Measurements from ENCODE around the gene RPL22.
A peak's percentile ranks its signal among the peaks of the same experiment; 100 is the strongest.
"Not testable (repeated sequence)": the region's sequence is repeated elsewhere in the genome, so short reads cannot be mapped to it uniquely, and the experiment has no call there.

RPL22 gene

DNA sequence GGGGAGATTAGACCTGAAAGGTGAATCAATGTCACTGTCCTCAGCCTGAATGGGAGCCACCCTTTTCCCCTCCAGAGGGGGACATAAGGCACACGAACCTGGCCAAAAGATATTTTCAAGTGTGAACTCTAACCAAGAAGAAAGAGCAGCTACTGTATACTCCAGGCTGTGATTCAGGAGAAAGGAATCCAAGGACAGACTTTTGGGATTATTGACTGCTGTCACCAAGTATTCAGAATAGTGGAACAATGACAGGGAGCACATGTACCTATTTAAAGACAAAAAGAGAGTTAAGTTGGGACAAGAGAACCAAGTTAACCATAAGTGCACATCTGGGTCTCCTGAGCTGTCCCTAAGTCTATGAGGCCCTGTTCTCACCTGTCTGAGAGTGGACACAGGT is 34.0 kb upstream of the RPL22 start:
- no peak for DNase-seq

- no peak for DNase-seq
Measured at GRCh38 chr1:6225651-6226050, 26.3 kb upstream of the RPL22 start.

DNA sequence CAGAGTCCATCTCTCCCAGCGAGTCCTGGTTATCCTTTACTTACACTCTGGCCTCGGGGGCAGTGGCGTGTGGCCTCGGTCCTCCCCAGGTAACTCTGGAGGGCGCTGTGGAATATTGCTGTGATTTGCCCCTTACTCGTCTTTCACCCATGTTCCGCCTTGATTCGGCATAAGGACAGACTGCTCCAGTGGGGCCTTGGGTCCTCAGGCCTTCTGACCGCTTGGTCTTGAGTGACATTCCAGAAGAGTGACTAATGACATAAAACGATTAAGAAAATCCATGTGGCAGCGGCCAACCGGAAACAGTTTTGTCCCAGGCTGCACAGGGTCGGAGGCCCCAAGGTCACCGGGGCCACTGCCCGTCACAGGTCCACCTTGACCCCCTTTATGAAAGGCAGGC is 25.3 kb upstream of the RPL22 start:
- no peak for DNase-seq

DNA sequence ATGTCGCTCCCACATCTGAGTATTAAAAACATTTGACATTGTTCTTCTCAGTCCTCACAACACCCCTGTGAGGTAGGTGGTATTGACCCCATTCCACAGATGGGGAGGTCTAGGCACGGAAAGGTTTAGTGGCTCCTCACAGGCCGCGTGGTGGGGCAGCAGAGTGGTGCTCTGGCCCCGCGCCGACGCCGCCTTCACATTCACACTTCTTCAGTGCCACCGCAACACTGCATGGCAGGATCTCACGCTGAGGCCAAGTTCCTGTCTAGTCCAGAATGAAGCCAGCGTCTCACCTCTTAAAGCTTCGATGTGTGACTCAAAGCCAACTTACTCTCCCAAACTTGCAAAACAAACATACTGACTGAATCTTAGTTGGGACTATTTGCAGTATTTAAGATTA is 24.2 kb upstream of the RPL22 start:
- DNase-seq = no peak

DNA sequence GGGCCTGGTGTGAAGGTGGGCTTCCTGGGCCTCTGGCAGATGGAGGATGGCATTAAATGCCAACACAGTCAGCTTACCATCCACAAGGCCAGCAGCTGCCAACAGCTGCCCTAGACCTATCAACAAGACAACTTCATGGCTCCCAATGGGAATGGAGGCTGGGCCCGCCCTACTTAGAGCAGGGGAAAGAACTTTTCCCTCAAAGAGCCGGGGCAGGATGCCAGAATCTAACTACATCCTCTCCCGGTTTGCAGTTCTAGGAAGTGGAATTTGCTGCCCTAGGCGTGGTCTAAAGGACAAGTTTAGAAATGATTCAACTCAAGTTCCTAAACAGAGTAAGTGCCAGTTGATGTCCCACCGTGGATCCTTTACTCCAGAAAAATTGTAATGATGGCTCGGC is 23.2 kb upstream of the RPL22 start:
- no peak for DNase-seq

GRCh38 chr1:6221210-6221784 is 21.9 kb upstream of the RPL22 start:
- no peak for DNase-seq

DNA sequence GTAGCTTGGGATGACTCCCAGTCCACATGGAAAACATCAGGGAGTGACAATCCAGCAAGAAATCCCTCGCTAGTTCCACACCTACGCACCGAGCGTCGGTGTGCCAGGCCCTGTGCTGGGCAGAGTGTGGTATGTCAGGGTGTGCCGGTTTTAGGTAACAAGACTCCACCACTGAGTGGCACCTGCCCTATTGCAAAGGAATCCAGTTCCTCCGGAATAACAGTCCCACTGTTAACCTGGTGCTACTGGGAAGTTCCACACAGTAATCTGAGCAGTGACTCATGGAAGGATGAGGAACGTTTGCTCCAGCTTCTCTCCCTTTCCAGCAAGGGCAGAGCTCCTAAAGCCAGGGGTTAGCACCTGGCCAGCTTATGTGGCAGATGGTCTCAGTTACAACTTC is 20.8 kb upstream of the RPL22 start:
- no peak for DNase-seq

- not testable (repeated sequence) for DNase-seq
Measured at GRCh38 chr1:6219641-6220040, 20.2 kb upstream of the RPL22 start.

DNA sequence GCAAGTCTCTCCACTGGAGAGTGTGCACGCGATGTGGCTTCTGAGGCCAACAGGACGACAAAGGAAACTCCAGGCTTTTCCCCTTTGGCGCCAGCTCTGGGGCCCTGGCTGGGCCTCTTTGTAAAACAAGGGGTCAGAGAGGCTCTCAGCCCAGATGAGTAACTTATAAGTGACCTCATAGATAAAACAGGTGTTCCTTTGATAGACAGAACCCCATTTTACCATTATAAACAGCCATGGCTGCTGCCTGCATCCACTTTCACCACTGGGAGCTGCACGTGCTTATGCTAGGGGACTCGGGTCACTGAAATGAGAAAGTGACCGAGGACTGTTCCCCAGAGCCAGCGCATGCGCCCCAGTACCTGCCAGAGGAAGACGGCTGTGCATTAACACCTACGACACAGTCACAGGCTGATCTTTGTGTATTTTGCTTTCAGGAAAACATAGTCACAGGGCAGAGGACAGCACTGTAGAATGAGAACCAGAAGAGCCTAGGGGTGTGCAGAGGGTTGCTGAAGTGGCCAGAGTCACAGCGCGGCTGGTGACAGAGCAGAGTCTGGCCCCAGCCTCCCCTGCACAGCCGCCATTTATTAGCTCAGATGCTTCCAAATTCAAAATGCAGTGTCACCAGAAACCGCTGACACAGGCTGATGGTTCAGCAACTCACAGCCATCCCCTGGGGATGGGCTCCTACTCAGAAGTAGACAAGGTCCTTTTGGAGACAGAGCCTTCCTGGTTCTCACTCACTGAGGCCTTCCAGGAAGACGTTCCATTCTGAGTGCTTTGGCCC is 19.2 kb upstream of the RPL22 start:
- no peak for DNase-seq

GRCh38 chr1:6212193-6212959 is 13.0 kb upstream of the RPL22 start:
- DNase-seq = peak; percentile 31

GRCh38 chr1:6211731-6212130 is 12.3 kb upstream of the RPL22 start:
- DNase-seq = no peak

DNA sequence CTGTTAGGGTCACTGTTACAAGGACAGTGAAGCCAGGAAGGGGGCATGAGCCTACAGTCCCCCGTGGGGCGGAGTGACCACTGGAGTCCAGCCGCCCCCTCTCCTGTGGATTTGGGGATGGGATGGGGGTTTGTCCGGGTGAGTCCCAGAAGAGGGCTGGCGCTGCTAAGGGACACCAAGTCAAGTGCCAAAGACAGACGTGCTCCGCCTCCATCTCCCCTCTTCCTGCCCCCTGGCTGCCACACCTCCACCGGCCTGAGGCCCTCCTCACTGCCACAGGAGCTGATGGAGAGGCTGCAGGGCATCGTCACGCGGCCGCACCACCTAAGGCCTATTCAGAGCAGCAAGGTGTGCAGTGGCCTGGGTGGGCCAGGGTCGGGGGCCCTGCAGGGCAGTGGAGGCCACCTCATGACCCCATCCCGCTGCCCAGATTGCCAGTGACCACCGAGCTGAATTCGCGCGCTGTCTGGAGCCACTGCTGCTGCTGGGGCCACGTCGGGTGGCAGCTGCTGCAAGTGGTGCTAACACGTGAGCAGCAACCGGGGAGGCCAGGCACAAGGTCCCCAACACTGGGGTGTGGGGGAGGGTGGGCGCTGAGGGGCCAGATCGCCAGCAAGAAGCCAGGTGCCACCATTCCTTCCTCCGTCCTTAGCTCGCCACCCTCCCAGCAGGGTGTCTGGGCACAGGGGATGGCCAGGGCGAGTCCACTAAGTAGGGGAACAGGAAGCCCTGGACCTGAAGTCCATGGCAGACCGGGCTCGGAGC is 11.4 kb upstream of the RPL22 start:
- no peak for DNase-seq

DNA sequence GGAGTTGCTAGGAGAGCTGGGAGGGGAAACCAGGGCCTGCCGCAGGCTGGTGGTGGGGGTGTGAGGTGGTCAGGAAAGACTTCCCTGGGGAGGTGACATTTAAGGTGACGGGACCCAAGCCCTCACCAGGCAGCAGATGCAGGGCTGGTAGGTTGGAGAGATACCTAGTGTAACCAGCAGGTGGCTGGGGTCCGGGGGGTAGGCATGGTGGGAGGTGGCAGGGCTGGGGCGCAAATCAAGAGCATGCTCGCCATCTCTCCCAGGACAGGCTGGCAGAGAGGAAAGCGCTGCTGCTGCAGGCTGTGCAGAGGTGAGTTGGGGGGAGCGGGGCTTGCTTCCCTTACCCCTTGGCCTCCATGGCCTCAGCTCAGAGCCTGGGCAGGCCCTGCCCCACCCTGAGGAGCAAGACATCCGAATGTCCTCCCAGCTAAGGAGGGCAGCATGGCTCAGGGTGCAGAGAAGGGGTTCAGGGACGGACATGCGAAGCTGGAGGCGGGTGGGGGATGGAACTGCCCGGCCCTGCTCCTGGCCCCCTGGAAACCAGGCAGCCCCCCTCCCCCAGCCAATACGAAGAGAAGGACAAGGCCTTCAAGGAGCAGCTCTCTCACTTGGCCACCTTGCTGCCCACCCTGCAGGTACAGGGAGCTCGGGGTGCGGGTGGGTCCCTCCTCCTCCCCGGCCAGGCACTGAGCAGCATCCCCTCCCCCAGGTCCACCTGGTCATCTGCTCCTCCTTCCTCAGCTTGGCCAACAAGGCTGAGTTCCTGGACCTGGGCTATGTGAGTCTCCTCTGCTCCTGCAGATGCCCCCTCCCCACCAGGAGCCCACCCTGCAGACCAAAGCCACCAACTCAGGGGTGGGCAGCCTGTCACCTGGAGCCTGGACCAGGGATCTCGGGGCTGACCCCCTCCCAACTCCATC is 10.5 kb upstream of the RPL22 start:
- DNase-seq = peak; percentile 55

DNA sequence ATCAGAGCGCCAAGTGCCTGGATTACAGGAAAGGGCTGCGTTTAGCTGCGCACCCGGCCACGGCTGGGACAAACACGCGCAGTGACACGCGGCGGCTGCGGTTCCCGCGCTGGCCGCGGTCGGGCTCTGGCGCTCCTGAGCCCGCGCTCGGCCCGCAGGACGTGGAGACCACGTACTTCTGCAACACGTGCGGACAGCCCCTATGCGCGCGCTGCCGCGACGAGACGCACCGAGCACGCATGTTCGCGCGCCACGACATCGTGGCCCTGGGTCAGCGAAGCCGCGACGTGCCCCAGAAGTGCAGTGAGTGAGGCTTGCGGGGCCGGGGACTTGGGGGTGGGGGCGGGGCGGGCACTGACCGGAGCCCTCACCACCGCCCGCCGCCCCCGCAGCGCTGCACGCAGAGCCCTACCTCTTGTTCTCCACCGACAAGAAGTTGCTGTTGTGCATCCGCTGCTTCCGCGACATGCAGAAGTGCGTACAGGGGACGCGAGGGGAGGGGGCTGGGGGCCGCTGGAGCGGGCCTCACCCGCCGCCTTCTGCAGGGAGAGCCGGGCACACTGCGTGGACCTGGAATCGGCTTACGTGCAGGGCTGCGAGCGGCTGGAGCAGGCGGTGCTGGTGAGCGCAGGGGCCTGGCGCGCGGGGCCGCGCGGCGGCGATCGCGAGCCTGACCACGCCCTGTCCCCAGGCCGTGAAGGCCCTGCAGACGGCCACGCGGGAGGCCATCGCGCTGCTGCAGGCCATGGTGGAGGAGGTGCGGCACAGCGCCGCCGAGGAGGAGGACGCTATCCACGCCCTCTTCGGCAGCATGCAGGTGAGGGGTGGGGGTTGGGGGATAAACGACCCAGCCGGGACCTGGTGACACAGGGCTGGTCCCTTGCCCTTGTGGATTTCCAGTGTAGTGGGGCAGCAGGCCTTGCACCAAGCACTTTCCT is 9.6 kb upstream of the RPL22 start:
- peak; percentile 66 for DNase-seq

DNA sequence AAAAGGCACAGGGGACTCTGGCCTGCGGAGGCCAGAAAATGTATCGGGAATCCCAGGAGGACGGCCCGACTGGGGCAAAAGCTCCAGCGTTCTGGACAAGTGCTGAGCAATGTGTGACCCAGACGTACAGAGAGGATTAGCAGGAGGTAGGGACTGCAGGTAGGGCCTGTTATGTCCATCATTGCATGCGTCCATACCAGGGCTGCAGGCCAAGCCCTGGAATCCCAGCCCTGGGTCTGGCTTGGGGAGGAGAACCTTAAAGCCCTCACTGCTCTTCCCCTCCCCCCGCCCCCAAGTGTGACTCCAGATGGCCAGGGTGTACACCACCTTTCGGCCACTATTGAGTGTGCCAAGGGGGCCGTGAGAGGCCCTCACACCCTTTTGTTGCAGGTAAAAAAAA is 8.5 kb upstream of the RPL22 start:
- DNase-seq = no peak

- DNase-seq = no peak
Measured at GRCh38 chr1:6207075-6207885, 7.9 kb upstream of the RPL22 start.

DNA sequence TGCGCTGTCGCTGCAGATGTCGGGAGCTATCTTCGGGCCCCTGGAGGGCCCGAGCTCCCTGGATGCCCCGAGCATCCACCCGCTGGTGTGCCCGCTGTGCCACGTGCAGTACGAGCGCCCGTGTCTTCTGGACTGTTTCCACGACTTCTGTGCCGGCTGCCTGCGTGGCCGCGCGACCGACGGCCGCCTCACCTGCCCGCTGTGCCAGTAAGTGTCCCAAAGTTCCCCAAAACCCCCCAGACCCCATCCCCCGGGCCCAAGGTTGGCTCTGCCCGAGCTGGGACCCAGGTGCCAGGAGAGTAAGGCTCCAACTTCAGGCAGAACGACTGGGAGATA is 7.1 kb upstream of the RPL22 start:
- no peak for DNase-seq

- peak; percentile 66 for DNase-seq
Measured at GRCh38 chr1:6205849-6206519, 6.6 kb upstream of the RPL22 start, which contains the start of gene RNF207. Gene RNF207, plus strand, starts transcription at chr1:6206119. Its CDS starts 417 bp downstream, at chr1:6206536.

DNA sequence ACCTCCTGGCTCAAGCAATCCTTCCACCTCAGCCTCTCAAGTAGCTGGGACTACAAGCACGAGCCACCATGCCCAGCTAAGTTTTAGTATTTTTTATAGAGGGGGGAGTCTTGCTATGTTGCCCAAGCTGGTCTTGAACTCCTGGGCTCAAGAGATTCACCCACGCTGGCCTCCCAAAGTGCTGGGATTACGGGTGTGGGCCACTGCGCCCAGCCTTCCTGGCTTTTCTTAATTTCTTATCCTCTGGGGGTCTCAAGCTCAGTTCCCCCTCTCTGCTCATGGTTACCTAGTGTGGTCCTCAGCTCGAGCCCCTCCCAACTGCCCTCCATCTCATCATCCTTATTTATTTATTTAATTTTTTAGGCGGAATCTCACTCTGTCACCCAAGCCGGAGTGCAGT is 2.9 kb upstream of the RPL22 start:
- DNase-seq = no peak

Measured in hematopoietic multipotent progenitor cell treated with erythropoietin and hydrocortisone succinate and interleukin-3 and kit ligand, for 6 days (in vitro differentiated cells).